PC-3 (cell line): ENCODE data around the gene RAI1. TPM values are rescaled to one million over a fixed set of nuclear protein-coding genes. Genes with fewer than 3 reads are reported as not detected.

ENCODE experiments used
- ATAC-seq: fragments of 200-7000 bp; cut with Tn5 transposase; 2 replicates; pipeline ENCODE4 v1.9.1; 2020; ENCODE audit warnings: mild to moderate bottlenecking, moderate library complexity
- BruUV-seq: library from RNA; stranded (reverse); fragments of 400-500 nt; replicated peaks from 2 replicates; lab custom pipeline; 2021; lab: Mats Ljungman, UMichigan
- CTCF ChIA-PET: fragments of 300-600 bp; sonication (Branson Sonifier 250); formaldehyde crosslinking; loops from one replicate; lab custom pipeline; 2022; ENCODE audit warnings: antibody characterized with exemption; lab: Charles Lee
- POLR2A ChIA-PET: fragments of 300-600 bp; sonication (Branson Sonifier 250); formaldehyde crosslinking; loops from one replicate; lab custom pipeline; 2022; ENCODE audit warnings: antibody characterized with exemption; ENCODE audit not compliant: unreplicated experiment; lab: Charles Lee
- DNase-seq: peaks from one replicate; pipeline ENCODE4 v3.0.0-alpha.2; 2015
- H2AFZ ChIP-seq: fragments of 300-600 bp; sonication (generic); 2 replicates; pipeline ENCODE4 v1.6.0; 2016; ENCODE audit warnings: antibody characterized with exemption, low read length
- H3F3A ChIP-seq: fragments of 300-600 bp; sonication (generic); one replicate; pipeline ENCODE4 v1.6.0; 2017; ENCODE audit warnings: antibody characterized with exemption, low read length, control low read depth, mild to moderate bottlenecking; ENCODE audit not compliant: unreplicated experiment
- H3K27ac ChIP-seq: fragments of 300-600 bp; sonication (generic); 2 replicates; pipeline ENCODE4 v1.5.1; 2016; ENCODE audit warnings: mild to moderate bottlenecking, low read length
- H3K27me3 ChIP-seq: fragments of 300-600 bp; sonication (generic); 2 replicates; pipeline ENCODE4 v1.6.1; 2016; ENCODE audit warnings: low read length, mixed read lengths
- H3K36me3 ChIP-seq: fragments of 300-600 bp; sonication (generic); 2 replicates; pipeline ENCODE4 v1.6.1; 2016; ENCODE audit warnings: low read depth, mixed run types, low read length, mixed read lengths
- H3K4me1 ChIP-seq: fragments of 300-600 bp; sonication (generic); 2 replicates; pipeline ENCODE4 v1.5.1; 2016; ENCODE audit warnings: low read length; ENCODE audit not compliant: insufficient read depth
- H3K4me2 ChIP-seq: fragments of 300-600 bp; sonication (generic); 2 replicates; pipeline ENCODE4 v1.6.0; 2016; ENCODE audit warnings: low read length
- H3K4me3 ChIP-seq: fragments of 300-600 bp; sonication (generic); 2 replicates; pipeline ENCODE4 v1.5.1; 2016; ENCODE audit warnings: mild to moderate bottlenecking, low read length, mixed read lengths
- H3K79me2 ChIP-seq: fragments of 300-600 bp; sonication (generic); 2 replicates; pipeline ENCODE4 v1.6.1; 2017; ENCODE audit warnings: low read length, mixed read lengths
- H3K9ac ChIP-seq: fragments of 300-600 bp; sonication (generic); 2 replicates; pipeline ENCODE4 v1.6.0; 2016; ENCODE audit warnings: mild to moderate bottlenecking, low read length
- H3K9me2 ChIP-seq: fragments of 300-600 bp; sonication (generic); replicated peaks from 2 replicates; pipeline ENCODE4 v1.6.1; 2016; ENCODE audit warnings: mixed run types, low read length, mixed read lengths
- H3K9me3 ChIP-seq: fragments of 300-600 bp; sonication (generic); 2 replicates; pipeline ENCODE4 v1.6.1; 2016; ENCODE audit warnings: low read length, mixed read lengths
- H4K20me1 ChIP-seq: fragments of 300-600 bp; sonication (generic); 2 replicates; pipeline ENCODE4 v1.6.1; 2016; ENCODE audit warnings: low read length, mixed read lengths
- CTCF ChIP-seq: fragments of 300-600 bp; sonication (generic); conservative IDR thresholded peaks from 2 replicates; pipeline ENCODE4 v1.5.1; 2017; ENCODE audit warnings: antibody characterized with exemption, low read depth, mild to moderate bottlenecking, low read length
- EZH2 ChIP-seq: fragments of 300-600 bp; sonication (generic); IDR thresholded peaks from one replicate; pipeline ENCODE4 v1.6.1; 2017; ENCODE audit warnings: antibody characterized with exemption, mild to moderate bottlenecking, low read length; ENCODE audit not compliant: unreplicated experiment
- EZH2phosphoT487 ChIP-seq: fragments of 300-600 bp; sonication (generic); IDR thresholded peaks from 2 replicates; pipeline ENCODE4 v1.6.1; 2018; ENCODE audit warnings: mild to moderate bottlenecking, antibody characterized with exemption, low read length, borderline replicate concordance
- intact Hi-C: fragments of 100-400 bp; cut with micrococcal nuclease; formaldehyde crosslinking; loops from 2 replicates; pipeline ENCODE4 v1.9.0; 2023
- total RNA-seq: library from RNA; depleted of rRNA; stranded (reverse); fragments of >200 nt; gene quantifications from 2 replicates; pipeline ENCODE4 v1.2.3, GENCODE V29; 2014

RAI1 gene
- total RNA-seq, 1 experiment from 2014 or later: 33.0 TPM

GRCh38 chr17:17650959-17651358, 30.3 kb upstream of the RAI1 start:
- POLR2A ChIA-PET: no interaction called here

GRCh38 chr17:17653343-17653742, 27.9 kb upstream of the RAI1 start:
- H3K27ac ChIP-seq: no peak overlapping the region
- no peak overlapping the region for H2AFZ ChIP-seq
- POLR2A ChIA-PET: no interaction called here
- no peak overlapping the region for H3K9ac ChIP-seq
- no peaks in the 10 kb centered on the region for H3K79me2 ChIP-seq
- H3K36me3 ChIP-seq: no peaks in the 10 kb centered on the region
- ATAC-seq (no peak), DNase-seq (no peak)
- no peaks in the 10 kb centered on the region for H4K20me1 ChIP-seq
- intact Hi-C loops: no loop called here
- CTCF ChIA-PET: no interaction called here
- H3K27me3 ChIP-seq: no peaks in the 10 kb centered on the region
- H3K4me2 ChIP-seq: no peak overlapping the region
- no TSS peak for BruUV-seq
- TF ChIP-seq CTCF: no peak
- TF ChIP-seq EZH2phosphoT487: no peak
- TF ChIP-seq EZH2: no peak
- no peaks in the 10 kb centered on the region for H3F3A ChIP-seq
- no peaks in the 10 kb centered on the region for H3K4me1 ChIP-seq
- H3K9me3 ChIP-seq: no peaks in the 10 kb centered on the region
- no peak overlapping the region for H3K4me3 ChIP-seq
- no peaks in the 10 kb centered on the region for H3K9me2 ChIP-seq

More at GRCh38 chr17:17650959-17651358, 30.3 kb upstream of the RAI1 start:
- ATAC-seq (no peak), DNase-seq (no peak)
- Histone ChIP-seq H3K4me1 (no peaks in the 10 kb centered on the region), H3K27me3 (no peaks in the 10 kb centered on the region), H3F3A (no peaks in the 10 kb centered on the region), H3K36me3 (no peaks in the 10 kb centered on the region), H3K4me3 (no peak overlapping the region), H3K9me3 (no peaks in the 10 kb centered on the region), H3K79me2 (no peaks in the 10 kb centered on the region), H3K27ac (no peak overlapping the region), H3K9me2 (no peaks in the 10 kb centered on the region), H4K20me1 (no peaks in the 10 kb centered on the region), H3K9ac (no peak overlapping the region), H3K4me2 (no peak overlapping the region), H2AFZ (no peak overlapping the region)
- CTCF ChIA-PET: no interaction called here
- BruUV-seq: no TSS peak
- intact Hi-C loops: no loop called here
- TF ChIP-seq EZH2: no peak
- no peak for TF ChIP-seq CTCF
- TF ChIP-seq EZH2phosphoT487: no peak

GRCh38 chr17:17659340-17659739, 21.9 kb upstream of the RAI1 start:
- CTCF ChIA-PET: no interaction called here
- no TSS peak for BruUV-seq
- Histone ChIP-seq H3K4me3 (no peak overlapping the region), H3K9me3 (no peaks in the 10 kb centered on the region), H3K4me2 (no peak overlapping the region), H4K20me1 (no peaks in the 10 kb centered on the region), H3K4me1 (peaks cover 9% of the 10 kb centered on the region; the same call in 1 of the 2 replicates), H2AFZ (no peak overlapping the region), H3K36me3 (no peaks in the 10 kb centered on the region), H3F3A (no peaks in the 10 kb centered on the region), H3K9me2 (no peaks in the 10 kb centered on the region), H3K27me3 (no peaks in the 10 kb centered on the region), H3K79me2 (no peaks in the 10 kb centered on the region), H3K27ac (no peak overlapping the region), H3K9ac (no peak overlapping the region)
- POLR2A ChIA-PET: no interaction called here
- intact Hi-C loops: no loop called here
- ATAC-seq (no peak), DNase-seq (no peak)
- TF ChIP-seq CTCF (no peak), EZH2phosphoT487 (no peak), EZH2 (no peak)
